Esophagus muscularis mucosa (tissue), 3 donors: Measurements from ENCODE around the gene SMCO4.
"Not testable (repeated sequence)": the region's sequence is repeated elsewhere in the genome, so short reads cannot be mapped to it uniquely, and the experiment has no call there.

ENCODE experiments used
- CTCF ChIP-seq, 3 experiments: fragments of 200-600 bp in 2 of 3; fragments of 450-650 bp in 1 of 3; sonication (generic) in 2 of 3; IDR thresholded peaks; one replicate each; pipeline ENCODE4 v1.5.1; 2017 to 2019; ENCODE audit warnings: antibody characterized with exemption in 3 of 3, mild to moderate bottlenecking in 2 of 3, moderate library complexity in 1 of 3
- POLR2A ChIP-seq: fragments of 450-650 bp; IDR thresholded peaks from one replicate; pipeline ENCODE4 v1.6.1; 2017; ENCODE audit warnings: antibody characterized with exemption, moderate library complexity, mild to moderate bottlenecking, low read depth
- POLR2AphosphoS5 ChIP-seq, 2 donors: sonication (generic); formaldehyde crosslinking; IDR thresholded peaks; one replicate each; pipeline ENCODE4 v1.6.1; 2017; ENCODE audit warnings: antibody characterized with exemption in 2 of 2

- TF ChIP-seq POLR2A; CTCF (IDR thresholded peaks at IDR 0.05); POLR2AphosphoS5 (IDR thresholded peaks at IDR 0.05): not testable (repeated sequence)
These were observed 79.5 kb downstream of the SMCO4 start for GRCh38 chr11:93463666-93464065.
